H9 (cell line): ENCODE data around the gene COP1. TPM values are rescaled to one million over a fixed set of nuclear protein-coding genes. Genes with fewer than 3 reads are reported as not detected.

Experiments
- DNase-seq: peaks from one replicate; pipeline ENCODE4 v3.0.0-alpha.2; 2017
- H2AFZ ChIP-seq: one replicate; pipeline ENCODE4 v1.6.1; 2013; ENCODE audit warnings: mild to moderate bottlenecking, low read length, control low read depth, moderate library complexity
- H2AK5ac ChIP-seq: 2 replicates; pipeline ENCODE4 v1.6.1; 2013; ENCODE audit warnings: low read length, control low read depth, mixed read lengths; ENCODE audit not compliant: insufficient read length
- H2BK120ac ChIP-seq: one replicate; pipeline ENCODE4 v1.6.1; 2013; ENCODE audit warnings: low read depth, mild to moderate bottlenecking, low read length, control low read depth, inconsistent platforms; ENCODE audit not compliant: poor library complexity, severe bottlenecking
- H2BK12ac ChIP-seq: 2 replicates; pipeline ENCODE4 v1.6.1; 2013; ENCODE audit warnings: low read length, control low read depth, mixed read lengths, low read depth; ENCODE audit not compliant: insufficient read length
- H2BK15ac ChIP-seq: 2 replicates; pipeline ENCODE4 v1.6.1; 2013; ENCODE audit warnings: low read depth, low read length, control low read depth
- H2BK20ac ChIP-seq: one replicate; pipeline ENCODE4 v1.6.1; 2013; ENCODE audit warnings: low read depth, mild to moderate bottlenecking, low read length, control low read depth, inconsistent platforms; ENCODE audit not compliant: poor library complexity, severe bottlenecking
- H2BK5ac ChIP-seq: 2 replicates; pipeline ENCODE4 v1.6.1; 2013; ENCODE audit warnings: low read length, control low read depth, mixed read lengths; ENCODE audit not compliant: insufficient read length
- H3K14ac ChIP-seq: 2 replicates; pipeline ENCODE4 v1.6.1; 2013; ENCODE audit warnings: low read length, control low read depth; ENCODE audit not compliant: insufficient read depth
- H3K18ac ChIP-seq: 2 replicates; pipeline ENCODE4 v1.6.1; 2013; ENCODE audit warnings: low read depth, mild to moderate bottlenecking, mixed read lengths, low read length, control low read depth; ENCODE audit not compliant: insufficient read length
- H3K23ac ChIP-seq: 2 replicates; pipeline ENCODE4 v1.6.1; 2013; ENCODE audit warnings: low read length, control low read depth, mixed read lengths, low read depth; ENCODE audit not compliant: insufficient read length
- H3K23me2 ChIP-seq: 2 replicates; pipeline ENCODE4 v1.6.1; 2013; ENCODE audit warnings: low read depth, mild to moderate bottlenecking, mixed read lengths, low read length, control low read depth; ENCODE audit not compliant: insufficient read length, poor library complexity, severe bottlenecking
- H3K27ac ChIP-seq: 2 replicates; pipeline ENCODE4 v1.5.1; 2013; ENCODE audit warnings: low read length, control low read depth, mixed read lengths, low read depth; ENCODE audit not compliant: insufficient read length
- H3K27me3 ChIP-seq: 2 replicates; pipeline ENCODE4 v1.6.1; 2013; ENCODE audit warnings: low read length, control low read depth, inconsistent platforms; ENCODE audit not compliant: insufficient read depth
- H3K4ac ChIP-seq: 2 replicates; pipeline ENCODE4 v1.6.1; 2013; ENCODE audit warnings: low read depth, mild to moderate bottlenecking, control low read depth, inconsistent platforms, low read length, moderate library complexity
- H3K4me1 ChIP-seq: 2 replicates; pipeline ENCODE4 v1.6.1; 2013; ENCODE audit warnings: low read length, control low read depth, inconsistent platforms; ENCODE audit not compliant: insufficient read depth
- H3K4me2 ChIP-seq: 2 replicates; pipeline ENCODE4 v1.6.1; 2013; ENCODE audit warnings: low read length, control low read depth, mixed read lengths; ENCODE audit not compliant: insufficient read length, insufficient read depth
- H3K56ac ChIP-seq: 2 replicates; pipeline ENCODE4 v1.6.1; 2013; ENCODE audit warnings: low read depth, mild to moderate bottlenecking, mixed read lengths, low read length, control low read depth; ENCODE audit not compliant: insufficient read length
- H3K79me1 ChIP-seq: 2 replicates; pipeline ENCODE4 v1.6.1; 2013; ENCODE audit warnings: low read depth, mild to moderate bottlenecking, moderate library complexity, low read length, control low read depth, inconsistent platforms; ENCODE audit not compliant: insufficient read depth, poor library complexity, severe bottlenecking
- H3K79me2 ChIP-seq: 2 replicates; pipeline ENCODE4 v1.6.1; 2013; ENCODE audit warnings: low read length, control low read depth, inconsistent platforms; ENCODE audit not compliant: insufficient read depth
- H3K9ac ChIP-seq: 2 replicates; pipeline ENCODE4 v1.6.1; 2013; ENCODE audit warnings: low read length, control low read depth, mixed read lengths; ENCODE audit not compliant: insufficient read length; ENCODE audit errors: extremely low read depth
- H3K9me3 ChIP-seq: one replicate; pipeline ENCODE4 v1.6.1; 2013; ENCODE audit warnings: low read depth, low read length, inconsistent platforms; ENCODE audit not compliant: control insufficient read depth
- H3T11ph ChIP-seq: one replicate; pipeline ENCODE4 v1.6.1; 2013; ENCODE audit warnings: mild to moderate bottlenecking, low read length, control low read depth, inconsistent platforms
- H4K20me1 ChIP-seq: one replicate; pipeline ENCODE4 v1.6.1; 2013; ENCODE audit not compliant: control insufficient read depth, insufficient read length, insufficient read depth
- H4K5ac ChIP-seq: 2 replicates; pipeline ENCODE4 v1.6.1; 2013; ENCODE audit warnings: low read depth, mild to moderate bottlenecking, mixed read lengths, low read length, control low read depth; ENCODE audit not compliant: insufficient read length
- H4K8ac ChIP-seq: replicated peaks from 2 replicates; pipeline ENCODE4 v1.6.1; 2013; ENCODE audit warnings: low read length, control low read depth, mixed read lengths, low read depth; ENCODE audit not compliant: insufficient read length
- H4K91ac ChIP-seq: 2 replicates; pipeline ENCODE4 v1.6.1; 2013; ENCODE audit warnings: low read depth, mild to moderate bottlenecking, moderate library complexity, mixed read lengths, low read length, control low read depth; ENCODE audit not compliant: insufficient read length
- H3K27ac Mint-ChIP-seq, 3 experiments: 2 replicates in 2 of 3; 3 replicates in 1 of 3; pipeline ENCODE4 v1.8.0; 2020 to 2021; ENCODE audit warnings: mixed read lengths in 3 of 3, mild to moderate bottlenecking in 1 of 3, moderate library complexity in 1 of 3
- H3K27me3 Mint-ChIP-seq: 2 replicates; pipeline ENCODE4 v1.8.0; 2021; ENCODE audit warnings: low read depth, mild to moderate bottlenecking, moderate library complexity, mixed read lengths
- H3K36me3 Mint-ChIP-seq, 3 experiments: 2 replicates in 2 of 3; 3 replicates in 1 of 3; pipeline ENCODE4 v1.8.0; 2020 to 2021; ENCODE audit warnings: low read depth in 3 of 3, mixed read lengths in 3 of 3; ENCODE audit not compliant: insufficient read depth in 1 of 3
- H3K4me1 Mint-ChIP-seq, 2 experiments: 2 replicates each; pipeline ENCODE4 v1.8.0; 2020; ENCODE audit warnings: mixed read lengths in 2 of 2
- H3K4me3 Mint-ChIP-seq, 2 experiments: 2 replicates in 1 of 2; 3 replicates in 1 of 2; pipeline ENCODE4 v1.8.0; 2020 to 2021; ENCODE audit warnings: mild to moderate bottlenecking in 2 of 2, mixed read lengths in 2 of 2, moderate library complexity in 1 of 2
- H3K9me3 Mint-ChIP-seq, 2 experiments: 2 replicates in 1 of 2; 3 replicates in 1 of 2; pipeline ENCODE4 v1.8.0; 2020; ENCODE audit warnings: mild to moderate bottlenecking in 2 of 2, mixed read lengths in 2 of 2, moderate library complexity in 1 of 2
- WGBS: extraction: QIAGEN DNeasy Blood & Tissue Kit; methylation state at CpG from one replicate; pipeline ENCODE4 v1.1.7; 2013; ENCODE audit warnings: missing lambda C conversion rate, low lambda C conversion rate, mixed read lengths; ENCODE audit not compliant: insufficient read length; ENCODE audit errors: extremely low coverage; 5-methylcytosine and 5-hydroxymethylcytosine counted together
- total RNA-seq: library from RNA; stranded (reverse); gene quantifications from 2 replicates; pipeline ENCODE4 v1.2.1, GENCODE V29; 2021
- TF ChIP-seq, protein P1 (sequence below): fragments of 200-600 bp; sonication (generic); conservative IDR thresholded peaks from 3 replicates; pipeline ENCODE4 v1.8.0; 2021; ENCODE audit warnings: antibody characterized with exemption, mild to moderate bottlenecking

Gene COP1
- total RNA-seq, 1 experiment from 2014 or later, result 41.3 TPM

DNA sequence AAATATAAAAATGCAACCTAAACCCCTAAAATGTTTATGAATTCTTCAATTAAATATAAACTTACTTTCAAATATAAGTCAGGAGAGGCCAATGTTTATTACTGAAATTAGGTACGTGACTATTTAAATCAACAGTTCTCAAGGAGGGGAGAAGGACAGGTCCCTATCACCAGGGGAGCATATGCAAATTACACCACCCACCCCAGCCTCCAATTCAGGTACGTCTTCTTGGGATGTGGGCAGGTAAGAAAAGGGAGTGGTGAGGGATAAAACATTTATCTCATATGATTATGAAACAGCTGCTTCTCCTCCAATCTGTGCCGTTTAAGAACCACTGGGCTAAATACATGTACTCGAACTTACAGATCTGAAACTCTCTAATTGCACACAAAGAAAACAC, 3.4 kb downstream of the COP1 start:
- no peaks in the 10 kb centered on the region for H4K20me1 ChIP-seq
- H4K91ac ChIP-seq, result no peak overlapping the region
- no peak overlapping the region for H3K23ac ChIP-seq
- no peak overlapping the region for H2AK5ac ChIP-seq
- H2BK120ac ChIP-seq, result no peak overlapping the region
- H3K18ac ChIP-seq, result no peak overlapping the region
- H3K56ac ChIP-seq, result no peak overlapping the region
- no peak overlapping the region for H3K9ac ChIP-seq
- no peak overlapping the region for H3K4me2 ChIP-seq
- H2BK12ac ChIP-seq, result no peak overlapping the region
- H2BK15ac ChIP-seq, result no peak overlapping the region
- no peak overlapping the region for H2BK20ac ChIP-seq
- no peaks in the 10 kb centered on the region for H3K9me3 ChIP-seq
- no CpG with 5 or more reads among the region's 4 CpGs for WGBS
- no peak overlapping the region for H3T11ph ChIP-seq
- H3K4me1 Mint-ChIP-seq, result peaks cover 19 to 28% of the 10 kb centered on the region in 2 experiments
- H3K9me3 Mint-ChIP-seq, result no peaks in the 10 kb centered on the region; a peak in 1 of 5 replicates
- H3K4me3 Mint-ChIP-seq, result no peak overlapping the region
- H3K79me1 ChIP-seq, result peaks cover 3% of the 10 kb centered on the region
- no peaks in the 10 kb centered on the region for H3K4me1 ChIP-seq
- H3K27ac Mint-ChIP-seq, result no peak overlapping the region
- peaks cover 39% of the 10 kb centered on the region; the same call in 1 of the 2 replicates for H3K79me2 ChIP-seq
- H4K8ac ChIP-seq, result no peak overlapping the region
- no peak overlapping the region for H3K4ac ChIP-seq
- no peak overlapping the region for H3K27ac ChIP-seq
- DNase-seq, result no peak
- H3K36me3 Mint-ChIP-seq, result peaks cover 0 to 5% (median 5%) of the 10 kb centered on the region in 3 experiments; a peak in 3 of 7 replicates
- no peak overlapping the region for H2AFZ ChIP-seq
- TF ChIP-seq, protein P1, sequence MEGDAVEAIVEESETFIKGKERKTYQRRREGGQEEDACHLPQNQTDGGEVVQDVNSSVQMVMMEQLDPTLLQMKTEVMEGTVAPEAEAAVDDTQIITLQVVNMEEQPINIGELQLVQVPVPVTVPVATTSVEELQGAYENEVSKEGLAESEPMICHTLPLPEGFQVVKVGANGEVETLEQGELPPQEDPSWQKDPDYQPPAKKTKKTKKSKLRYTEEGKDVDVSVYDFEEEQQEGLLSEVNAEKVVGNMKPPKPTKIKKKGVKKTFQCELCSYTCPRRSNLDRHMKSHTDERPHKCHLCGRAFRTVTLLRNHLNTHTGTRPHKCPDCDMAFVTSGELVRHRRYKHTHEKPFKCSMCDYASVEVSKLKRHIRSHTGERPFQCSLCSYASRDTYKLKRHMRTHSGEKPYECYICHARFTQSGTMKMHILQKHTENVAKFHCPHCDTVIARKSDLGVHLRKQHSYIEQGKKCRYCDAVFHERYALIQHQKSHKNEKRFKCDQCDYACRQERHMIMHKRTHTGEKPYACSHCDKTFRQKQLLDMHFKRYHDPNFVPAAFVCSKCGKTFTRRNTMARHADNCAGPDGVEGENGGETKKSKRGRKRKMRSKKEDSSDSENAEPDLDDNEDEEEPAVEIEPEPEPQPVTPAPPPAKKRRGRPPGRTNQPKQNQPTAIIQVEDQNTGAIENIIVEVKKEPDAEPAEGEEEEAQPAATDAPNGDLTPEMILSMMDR, result no peak
- H3K23me2 ChIP-seq, result no peaks in the 10 kb centered on the region
- no peak overlapping the region for H4K5ac ChIP-seq
- no peaks in the 10 kb centered on the region for H3K27me3 ChIP-seq
- no peak overlapping the region for H2BK5ac ChIP-seq
- no peak overlapping the region for H3K14ac ChIP-seq
- H3K27me3 Mint-ChIP-seq, result no peaks in the 10 kb centered on the region; the same call in 1 of the 2 replicates
